ENCODE data around the gene BIRC6.

GRCh38 chr2:32633040-32633439, 276.2 kb downstream of the BIRC6 start:
- TF ChIP-seq, protein P1, sequence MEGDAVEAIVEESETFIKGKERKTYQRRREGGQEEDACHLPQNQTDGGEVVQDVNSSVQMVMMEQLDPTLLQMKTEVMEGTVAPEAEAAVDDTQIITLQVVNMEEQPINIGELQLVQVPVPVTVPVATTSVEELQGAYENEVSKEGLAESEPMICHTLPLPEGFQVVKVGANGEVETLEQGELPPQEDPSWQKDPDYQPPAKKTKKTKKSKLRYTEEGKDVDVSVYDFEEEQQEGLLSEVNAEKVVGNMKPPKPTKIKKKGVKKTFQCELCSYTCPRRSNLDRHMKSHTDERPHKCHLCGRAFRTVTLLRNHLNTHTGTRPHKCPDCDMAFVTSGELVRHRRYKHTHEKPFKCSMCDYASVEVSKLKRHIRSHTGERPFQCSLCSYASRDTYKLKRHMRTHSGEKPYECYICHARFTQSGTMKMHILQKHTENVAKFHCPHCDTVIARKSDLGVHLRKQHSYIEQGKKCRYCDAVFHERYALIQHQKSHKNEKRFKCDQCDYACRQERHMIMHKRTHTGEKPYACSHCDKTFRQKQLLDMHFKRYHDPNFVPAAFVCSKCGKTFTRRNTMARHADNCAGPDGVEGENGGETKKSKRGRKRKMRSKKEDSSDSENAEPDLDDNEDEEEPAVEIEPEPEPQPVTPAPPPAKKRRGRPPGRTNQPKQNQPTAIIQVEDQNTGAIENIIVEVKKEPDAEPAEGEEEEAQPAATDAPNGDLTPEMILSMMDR (IDR thresholded peaks at IDR 0.05), result no peak
- TF ChIP-seq POLR2A (IDR thresholded peaks at IDR 0.05), result no peak

All from heart left ventricle (tissue), 13 donors.